Stromal cell of bone marrow (primary cell): ENCODE results near the gene ABCB9.

Experiments
- DNase-seq: peaks from one replicate; pipeline ENCODE4 v3.0.0-alpha.2; 2012; ENCODE audit warnings: low read depth

Gene ABCB9

DNA sequence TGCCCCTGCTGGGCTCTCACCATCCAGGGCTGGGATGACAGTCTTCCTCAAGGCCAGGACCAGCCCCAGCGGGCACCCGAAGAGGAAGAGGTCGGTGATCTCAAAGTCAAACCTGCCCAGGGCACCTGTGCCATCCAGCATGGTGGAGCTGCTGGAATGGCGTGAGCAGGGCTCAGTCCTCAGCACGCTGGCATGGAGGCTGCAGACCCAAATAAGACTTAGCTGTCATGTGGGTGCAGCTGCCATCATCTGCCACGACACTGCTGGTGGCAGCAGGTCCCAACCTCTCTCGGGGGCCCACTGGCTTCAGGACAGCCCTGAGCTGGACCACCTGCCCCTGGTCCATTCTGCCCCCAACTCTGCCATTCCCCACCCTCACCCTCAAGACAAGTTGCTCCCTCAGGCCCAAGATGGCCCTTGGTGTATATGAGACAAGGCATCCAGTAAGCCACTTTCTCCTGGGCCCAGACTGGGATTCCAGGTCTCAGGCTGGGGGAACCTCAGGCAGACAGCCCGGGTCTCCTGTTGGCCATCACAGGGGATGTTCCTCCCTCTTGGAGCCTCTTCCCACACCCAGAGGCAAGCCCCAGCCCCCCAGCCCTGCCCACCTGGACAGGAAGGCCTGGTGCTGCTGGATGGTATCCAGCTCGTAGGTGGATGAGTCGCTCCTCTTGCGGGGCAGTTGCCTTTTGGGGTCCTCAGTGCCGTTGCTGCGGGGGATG, 28.7 kb upstream of the ABCB9 start:
- DNase-seq, result no peak

GRCh38 chr12:122994140-122994675, 27.9 kb upstream of the ABCB9 start:
- no peak for DNase-seq

GRCh38 chr12:122992386-122992785, 26.1 kb upstream of the ABCB9 start:
- DNase-seq, result no peak

DNA sequence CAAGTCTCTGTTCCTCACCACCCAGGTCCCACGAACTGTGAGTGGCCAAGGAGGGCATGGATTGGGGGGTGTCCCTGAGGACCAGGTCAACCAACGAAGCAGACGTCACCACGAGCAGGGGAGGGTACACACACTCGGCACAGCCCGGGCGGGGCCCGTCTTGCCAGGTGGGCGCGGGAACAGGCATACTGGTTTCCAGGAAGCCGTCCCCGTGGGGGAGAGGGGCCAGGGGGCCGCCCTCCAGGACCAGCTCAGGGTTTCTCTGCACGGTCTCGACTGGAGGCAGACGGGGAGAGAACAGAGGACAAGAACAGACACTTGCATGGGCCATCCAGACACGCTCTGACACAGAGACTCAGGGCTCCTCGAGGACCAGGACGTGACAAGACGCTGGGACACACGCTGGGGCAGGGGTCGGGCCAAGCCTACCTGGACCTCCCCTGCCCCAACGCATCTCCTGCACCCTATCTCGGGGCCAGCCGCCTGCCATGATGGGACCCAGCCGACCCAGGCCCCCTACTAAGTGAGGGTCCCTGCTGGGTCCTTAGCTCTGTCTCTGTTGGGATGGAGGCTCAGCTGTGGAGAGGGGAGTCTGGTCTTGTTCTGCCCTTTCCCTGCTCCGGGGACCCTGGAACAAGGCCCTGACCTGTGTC, 25.5 kb upstream of the ABCB9 start:
- DNase-seq, result no peak

GRCh38 chr12:122990961-122991622, 24.8 kb upstream of the ABCB9 start:
- no peak for DNase-seq

GRCh38 chr12:122990561-122990960, 24.3 kb upstream of the ABCB9 start:
- DNase-seq, result no peak

DNA sequence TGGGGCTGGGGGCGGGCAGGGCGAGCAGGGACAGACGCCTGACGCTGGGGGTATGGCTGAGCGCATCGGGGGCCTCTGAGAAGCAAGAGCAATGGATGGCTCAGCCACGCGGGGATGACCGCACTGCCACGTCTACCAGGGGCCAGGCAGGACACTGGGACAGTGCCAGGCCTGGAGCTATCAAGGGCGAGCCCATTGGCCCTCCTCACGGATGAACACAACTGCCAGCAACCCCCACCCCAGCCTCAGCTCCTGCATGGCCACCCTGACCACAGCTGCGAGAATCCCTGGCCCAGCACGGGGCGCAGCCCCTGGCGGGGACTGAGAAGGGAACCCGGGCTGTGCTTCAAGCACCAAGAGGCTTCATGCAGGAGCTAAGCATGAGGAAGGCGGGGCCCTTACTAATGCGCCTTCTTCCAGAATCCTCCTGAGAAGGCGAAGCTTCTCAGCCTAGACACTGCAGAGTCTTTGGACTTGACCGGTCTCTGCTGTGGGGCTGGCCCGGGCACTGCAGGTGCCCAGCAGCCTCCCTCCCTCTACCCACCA, 23.7 kb upstream of the ABCB9 start:
- DNase-seq, result no peak

GRCh38 chr12:122989225-122989839, 23.1 kb upstream of the ABCB9 start:
- DNase-seq, result no peak

DNA sequence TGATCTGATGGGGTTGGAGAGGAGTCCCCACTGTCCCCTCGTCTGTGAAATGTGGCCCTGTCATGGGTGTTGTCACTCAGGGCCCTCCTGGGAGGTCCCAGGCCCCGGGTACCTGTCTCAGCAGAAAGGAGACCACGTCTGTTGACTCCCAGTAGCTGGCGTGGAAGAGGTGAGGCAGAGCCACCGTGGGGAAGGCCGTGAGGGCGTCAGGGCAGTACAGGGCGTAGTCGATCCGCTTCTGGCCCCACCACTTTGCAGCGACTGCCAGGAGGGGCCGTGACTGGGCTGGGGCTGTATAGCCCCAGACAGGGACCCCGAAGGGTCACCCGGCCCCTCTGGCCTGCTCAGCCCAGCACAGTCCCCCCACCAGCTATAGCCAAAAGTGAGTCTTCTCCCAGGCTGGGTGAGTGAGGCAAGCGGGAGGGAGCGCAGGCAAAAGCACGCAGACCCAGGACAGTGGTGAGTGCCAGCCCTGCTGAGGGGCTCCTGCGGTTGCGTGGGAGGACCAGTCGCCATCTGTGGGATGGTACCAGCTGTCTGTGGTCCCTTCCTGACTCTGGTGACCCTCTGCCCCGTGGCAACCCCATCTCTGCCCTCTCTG, 22.4 kb upstream of the ABCB9 start:
- DNase-seq, result no peak

GRCh38 chr12:122988036-122988435, 21.8 kb upstream of the ABCB9 start:
- no peak for DNase-seq

- DNase-seq, result no peak
Measured at GRCh38 chr12:122987086-122987951, 21.1 kb upstream of the ABCB9 start.

GRCh38 chr12:122986258-122986871, 20.1 kb upstream of the ABCB9 start:
- no peak for DNase-seq

DNA sequence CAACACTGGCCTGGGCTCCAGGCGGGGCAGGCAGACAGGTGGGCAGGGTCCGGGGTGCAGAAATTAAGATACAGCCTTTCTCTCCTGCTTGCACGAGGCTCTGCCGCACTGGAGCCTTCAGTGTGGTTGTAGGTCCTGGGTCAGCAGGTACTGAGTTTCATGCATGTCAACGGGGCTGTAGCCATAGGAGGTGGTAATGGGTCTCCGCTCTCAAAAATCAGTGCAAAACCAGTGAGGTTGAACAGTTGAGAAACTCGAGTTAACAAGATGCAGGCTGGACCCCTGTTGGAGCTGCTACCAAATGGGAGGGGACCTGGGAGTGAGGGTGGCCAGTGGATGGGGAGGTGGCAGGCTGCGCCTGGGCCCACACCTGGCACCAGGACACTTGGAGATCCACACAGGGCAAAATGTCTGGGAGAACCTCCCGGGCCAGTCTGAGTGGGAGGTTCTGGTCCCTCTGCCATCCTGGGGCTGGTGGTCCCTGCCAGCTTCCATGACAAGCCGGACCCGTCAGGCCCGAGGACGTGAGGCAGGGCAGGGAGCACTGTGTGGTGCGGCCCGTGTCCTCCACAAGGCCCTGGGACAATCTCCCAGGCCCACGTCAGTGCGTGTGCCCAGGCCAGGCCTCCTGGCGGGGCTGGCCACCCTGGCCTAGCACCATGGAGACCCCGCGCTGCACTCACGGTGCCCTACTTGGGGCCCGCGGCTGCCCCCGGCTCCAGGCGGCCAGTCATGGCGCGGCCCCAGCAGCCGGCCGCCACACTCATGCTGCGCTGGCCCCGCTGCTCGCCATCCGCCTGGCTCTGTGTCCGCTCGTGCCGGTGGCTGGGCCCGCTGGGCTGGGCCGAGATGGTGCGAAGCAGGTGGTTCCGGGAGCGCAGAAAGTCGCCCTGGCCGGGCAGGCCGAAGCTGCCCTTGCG, 19.3 kb upstream of the ABCB9 start:
- no peak for DNase-seq

DNA sequence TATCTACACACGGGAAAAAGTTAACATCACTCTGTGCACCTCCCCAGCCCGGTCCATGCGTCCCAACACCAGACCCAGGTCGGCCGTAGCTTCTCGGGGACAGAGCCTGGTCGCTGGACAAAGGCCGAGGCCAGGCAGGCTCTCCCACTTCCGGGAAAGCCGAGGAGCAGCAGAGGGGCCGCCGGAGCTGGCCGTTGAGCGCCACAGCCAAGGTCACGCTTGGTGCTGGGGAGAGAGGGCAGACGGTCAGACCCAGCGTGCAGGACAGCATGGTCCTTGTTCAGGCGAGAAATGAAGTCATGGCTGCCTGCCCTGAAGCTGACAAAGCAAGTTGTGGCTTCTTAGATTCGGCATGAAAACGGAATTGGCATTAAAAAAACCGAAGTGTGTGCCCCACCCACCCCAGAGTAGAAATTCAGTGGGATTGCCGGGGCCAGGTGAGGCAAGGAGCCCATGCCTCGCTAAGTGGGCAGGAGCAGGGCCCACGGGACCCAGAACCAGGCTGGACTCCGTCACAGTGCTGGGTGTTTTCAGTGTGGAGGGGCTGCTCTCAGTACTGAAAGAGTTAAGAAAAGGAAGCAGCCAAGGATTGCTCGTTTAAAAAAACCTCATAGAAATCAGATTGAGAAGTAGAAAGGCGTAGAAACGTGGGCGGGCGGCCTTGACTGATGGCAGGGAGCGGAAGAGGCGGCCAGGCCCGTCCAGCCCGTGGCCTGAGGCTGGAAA, 18.5 kb upstream of the ABCB9 start:
- DNase-seq, result no peak

GRCh38 chr12:122983789-122984515, 17.7 kb upstream of the ABCB9 start:
- no peak for DNase-seq

DNA sequence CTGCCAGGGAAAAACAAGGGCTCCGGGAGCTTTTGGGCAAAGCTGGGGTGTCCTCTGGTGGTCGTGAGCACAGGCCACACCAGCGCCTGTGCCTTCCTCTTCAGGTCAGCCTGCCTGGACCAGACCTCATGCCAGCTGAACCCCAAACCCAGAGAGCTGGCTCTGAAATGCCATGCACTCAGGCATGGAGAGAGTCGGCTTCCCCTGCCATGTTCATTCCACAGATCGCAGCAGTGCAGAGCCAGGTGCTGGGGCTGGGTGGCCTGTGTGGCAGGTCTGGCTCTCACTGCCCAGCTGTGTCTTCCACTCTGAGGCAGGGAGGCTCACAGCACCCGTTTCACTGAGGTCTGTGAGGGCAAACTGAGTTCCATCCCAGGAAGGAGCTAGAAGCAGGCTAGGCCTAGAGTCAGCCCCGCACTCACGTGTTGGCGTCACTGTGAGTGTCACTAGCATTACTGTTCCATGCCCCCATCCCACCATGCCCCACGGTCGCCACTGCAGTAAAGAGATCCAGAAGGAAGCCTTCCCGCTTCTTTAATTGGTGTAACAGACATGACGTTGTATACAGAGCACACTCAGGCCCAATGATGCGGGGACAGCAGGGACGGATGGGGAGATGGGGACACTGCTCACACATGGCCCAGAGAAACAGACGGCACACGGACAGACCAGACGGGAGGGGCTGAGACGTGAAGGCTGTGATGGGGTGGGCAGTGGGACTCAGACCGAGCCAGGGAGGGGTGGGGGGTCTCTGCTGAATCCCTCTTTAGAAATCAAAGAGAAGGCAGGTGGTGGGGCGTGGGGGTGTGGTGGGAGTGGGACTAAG, 16.9 kb upstream of the ABCB9 start:
- DNase-seq, result no peak

DNA sequence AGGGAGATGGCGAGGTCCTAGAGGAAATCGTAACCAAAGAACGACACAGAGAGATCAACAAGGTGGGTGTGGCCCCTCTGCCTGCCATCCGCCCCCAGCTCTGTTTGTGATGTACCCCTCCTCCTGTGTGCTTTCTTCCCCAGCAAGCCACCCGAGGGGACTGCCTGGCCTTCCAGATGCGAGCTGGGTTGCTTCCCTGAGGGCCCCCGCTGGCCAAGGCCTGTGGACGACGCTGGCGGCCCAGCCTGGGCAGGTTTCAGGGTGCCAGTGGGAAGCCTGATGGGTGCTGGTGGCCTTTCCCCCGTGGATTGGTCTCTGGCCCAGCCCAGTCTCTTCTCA, 16.2 kb upstream of the ABCB9 start:
- no peak for DNase-seq
